ENCODE data around the gene AP3S1.
"Not testable (repeated sequence)": the region's sequence is repeated elsewhere in the genome, so short reads cannot be mapped to it uniquely, and the experiment has no call there.

AP3S1 gene

GRCh38 chr5:115873392-115873791 lies 31.7 kb downstream of the AP3S1 start:
- no peak for DNase-seq

DNA sequence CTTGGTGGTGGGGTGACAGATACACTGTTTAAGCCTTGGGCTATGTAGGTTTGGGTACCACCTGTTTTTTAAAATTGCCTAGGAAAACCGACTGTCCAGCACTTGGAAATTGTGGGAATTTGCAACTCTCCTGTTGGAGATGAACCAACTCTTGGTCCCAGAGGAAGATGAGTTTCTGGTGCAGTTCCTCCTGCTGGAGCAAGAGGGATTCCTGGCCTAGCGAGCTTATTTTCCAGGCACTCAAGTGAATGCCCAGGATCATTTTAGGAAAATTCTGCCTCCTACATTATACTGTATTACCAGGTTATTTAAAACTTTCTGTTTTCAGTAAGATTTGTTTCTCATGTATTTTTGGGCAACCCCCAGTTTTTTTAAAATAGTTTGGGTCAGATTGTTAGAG lies 33.7 kb downstream of the AP3S1 start:
- no peak for DNase-seq

DNA sequence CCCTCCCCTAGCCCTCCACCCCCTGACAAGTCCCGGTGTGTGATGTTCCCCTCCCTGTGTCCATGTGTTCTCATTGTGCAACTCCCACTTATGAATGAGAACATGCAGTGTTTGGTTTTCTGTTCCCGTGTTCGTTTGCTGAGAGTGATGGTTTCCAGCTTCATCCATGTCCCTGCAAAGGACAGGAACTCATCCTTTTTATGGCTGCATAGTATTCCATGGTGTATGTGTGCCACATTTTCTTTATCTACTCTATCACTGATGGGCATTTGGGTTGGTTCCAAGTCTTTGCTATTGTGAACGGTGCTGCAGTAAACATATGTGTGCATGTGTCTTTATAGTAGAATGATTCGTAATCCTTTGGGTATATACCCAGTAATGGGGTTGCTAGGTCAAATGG lies 35.6 kb downstream of the AP3S1 start:
- DNase-seq, result not testable (repeated sequence)

DNA sequence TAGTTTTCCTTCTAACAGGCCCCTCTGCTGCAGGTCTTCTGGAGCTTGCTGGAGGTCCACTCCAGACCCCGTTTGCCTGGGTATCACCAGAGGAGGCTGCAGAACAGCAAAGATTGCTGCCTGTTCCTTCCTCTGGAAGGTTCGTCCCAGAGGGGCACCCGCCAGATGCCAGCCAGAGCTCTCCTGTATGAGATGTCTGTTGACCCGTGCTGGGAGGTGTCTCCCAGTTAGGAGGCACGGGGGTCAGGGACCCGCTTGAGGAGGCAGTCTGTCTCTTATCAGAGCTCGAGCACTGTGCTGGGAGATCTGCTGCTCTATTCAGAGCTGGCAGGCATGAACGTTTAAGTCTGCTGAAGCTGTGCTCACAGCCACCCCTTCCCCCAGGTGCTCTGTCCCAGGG lies 40.7 kb downstream of the AP3S1 start:
- DNase-seq, result not testable (repeated sequence)

GRCh38 chr5:115884704-115885103 lies 43.0 kb downstream of the AP3S1 start:
- DNase-seq, result no peak

DNA sequence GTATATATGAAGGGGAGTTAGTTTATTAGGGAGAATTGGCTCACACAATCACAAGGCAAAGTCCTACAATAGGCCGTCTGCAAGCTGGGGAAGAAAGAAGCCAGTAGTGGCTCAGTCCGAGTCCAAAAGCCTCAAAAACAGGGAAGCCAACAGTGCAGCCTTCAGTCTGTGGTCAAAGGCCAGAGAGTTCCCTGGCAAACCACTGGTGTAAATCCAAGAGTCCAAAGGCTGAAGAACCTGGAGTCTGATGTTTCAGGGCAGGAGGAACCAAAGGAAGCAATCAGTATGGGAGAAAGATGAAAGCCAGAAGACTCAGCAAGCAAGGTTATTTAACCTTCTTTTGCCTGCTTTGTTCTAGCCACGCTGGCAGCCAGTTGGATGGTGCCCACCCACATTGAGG lies 43.5 kb downstream of the AP3S1 start:
- DNase-seq, result not testable (repeated sequence)

DNA sequence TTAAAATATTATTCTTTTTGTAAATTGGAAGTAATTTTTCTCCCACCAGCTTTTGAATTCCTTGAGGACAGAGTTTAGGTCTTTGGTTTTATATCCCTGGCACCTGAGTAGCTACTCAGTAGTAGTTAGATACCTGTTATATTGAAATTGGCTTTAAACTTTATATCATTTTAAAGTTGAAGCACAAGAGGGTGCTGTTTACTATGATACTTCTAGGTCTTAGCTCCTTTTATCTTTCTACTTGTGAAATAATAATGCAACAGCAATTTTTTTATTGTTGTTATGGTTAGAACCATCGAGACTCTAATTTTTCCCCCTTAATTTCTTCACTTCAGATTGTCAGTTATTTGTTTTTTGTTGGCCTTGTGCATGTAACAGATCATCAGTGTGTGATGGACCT lies 46.3 kb downstream of the AP3S1 start:
- DNase-seq, result no peak

- DNase-seq, result no peak
Observed at GRCh38 chr5:115892021-115892420, 50.3 kb downstream of the AP3S1 start.

GRCh38 chr5:115894342-115894741 lies 52.6 kb downstream of the AP3S1 start:
- DNase-seq, result no peak

GRCh38 chr5:115895821-115896220 lies 54.1 kb downstream of the AP3S1 start:
- no peak for DNase-seq

DNA sequence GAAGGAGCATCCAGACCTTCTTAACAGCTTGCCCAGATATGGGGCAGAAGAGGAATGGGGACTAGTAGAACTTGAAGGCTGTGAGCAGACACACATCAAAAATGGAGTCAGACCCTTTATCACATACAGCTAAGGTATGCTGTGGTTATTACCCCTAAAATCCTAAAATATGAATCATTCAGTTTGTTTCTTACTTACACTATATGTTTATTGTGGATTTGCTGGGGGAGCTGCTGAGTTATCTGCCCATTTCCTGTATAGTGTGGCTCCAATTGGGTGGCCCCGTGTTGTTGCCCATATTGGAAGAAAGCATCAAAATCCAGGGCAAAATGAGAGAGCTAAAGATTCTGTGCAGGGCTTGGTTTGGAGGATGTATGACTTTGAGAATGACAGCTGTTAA lies 56.9 kb downstream of the AP3S1 start:
- DNase-seq, result no peak

DNA sequence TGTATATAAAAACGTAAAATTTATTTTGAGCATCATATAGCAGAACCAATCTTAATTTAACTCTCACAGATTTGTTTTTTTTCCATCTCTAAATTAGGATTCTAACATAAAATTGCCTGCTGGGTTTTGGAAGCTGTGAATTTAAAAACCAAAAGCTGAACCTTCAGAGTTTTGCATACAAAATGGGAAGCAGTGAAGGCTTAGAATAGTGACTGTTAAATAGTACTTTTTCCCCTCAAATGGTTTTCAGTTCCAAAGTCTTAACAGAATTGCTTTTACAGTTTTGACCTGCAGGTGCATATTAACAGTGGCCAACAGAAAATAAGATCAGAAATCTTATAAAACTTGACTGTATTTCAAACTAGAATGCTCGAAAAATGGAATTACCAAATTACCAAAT lies 65.4 kb downstream of the AP3S1 start:
- no peak for DNase-seq

DNA sequence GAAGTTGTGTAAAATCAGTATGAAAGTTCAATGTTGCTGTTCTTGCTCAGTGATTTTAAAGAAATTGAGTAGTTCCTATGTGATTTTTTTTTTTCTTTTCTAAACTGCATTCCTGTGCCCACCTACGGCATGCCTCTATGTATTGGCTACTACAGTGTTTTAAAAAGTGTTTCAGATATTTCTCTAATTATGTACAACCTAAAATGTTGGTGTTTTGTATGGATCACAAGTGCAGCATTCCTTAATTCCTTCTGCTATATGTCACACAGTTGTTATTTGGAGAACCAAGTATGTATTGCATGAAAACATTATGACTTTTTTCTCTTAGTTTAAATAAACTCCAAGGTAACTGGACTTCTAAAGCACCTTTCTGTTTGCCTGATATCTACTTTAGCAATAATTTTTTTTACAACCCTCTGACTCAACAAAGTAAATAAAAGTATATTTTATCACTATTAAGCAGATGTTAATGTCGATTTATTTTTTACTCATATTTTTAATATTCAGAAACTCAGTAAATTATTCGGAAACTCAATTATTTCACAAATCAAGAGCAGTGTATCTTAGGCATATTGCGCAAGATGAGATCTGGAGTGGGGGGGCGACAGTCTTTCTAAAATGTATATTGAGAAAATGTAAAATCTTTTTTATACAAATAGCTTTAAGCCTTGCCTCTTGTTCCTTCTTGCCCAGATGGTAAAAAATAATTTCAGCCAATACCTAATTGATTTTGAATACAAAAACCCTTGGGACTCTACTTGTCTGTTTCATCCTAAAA lies 72.1 kb downstream of the AP3S1 start:
- DNase-seq, result not testable (repeated sequence)

GRCh38 chr5:115920171-115920725 lies 78.5 kb downstream of the AP3S1 start:
- DNase-seq, result no peak

DNA sequence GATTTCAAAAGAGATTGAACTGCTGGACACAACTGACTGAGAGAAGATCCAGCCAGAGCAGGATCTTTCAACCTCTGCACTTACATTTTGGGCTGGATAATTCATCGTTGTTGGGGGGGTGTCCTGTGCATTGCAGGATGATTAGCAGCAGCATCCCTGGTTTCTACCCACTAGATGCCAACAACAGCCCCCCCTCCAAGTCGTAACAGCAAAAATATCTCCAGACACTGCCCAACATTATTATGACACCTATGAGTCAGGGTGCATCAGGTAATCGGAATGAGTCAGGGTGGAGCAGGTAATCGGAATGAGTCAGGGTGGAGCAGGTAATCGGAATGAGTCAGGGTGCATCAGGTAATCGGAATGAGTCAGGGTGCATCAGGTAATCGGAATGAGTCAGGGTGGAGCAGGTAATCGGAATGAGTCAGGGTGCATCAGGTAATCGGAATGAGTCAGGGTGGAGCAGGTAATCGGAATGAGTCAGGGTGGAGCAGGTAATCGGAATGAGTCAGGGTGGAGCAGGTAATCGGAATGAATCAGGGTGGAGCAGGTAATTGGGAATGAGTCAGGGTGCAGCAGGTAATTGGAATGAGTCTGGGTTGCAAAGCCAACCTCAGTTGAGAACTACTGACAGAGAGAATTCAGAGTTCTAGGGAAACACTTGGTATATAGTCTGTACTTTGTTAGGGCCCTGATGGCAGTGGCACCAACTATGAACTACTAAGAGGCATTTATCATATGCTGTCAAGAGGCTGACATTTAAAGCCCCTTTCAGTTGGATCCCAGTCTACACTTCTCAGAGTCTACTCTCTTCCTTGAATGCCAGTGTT lies 87.1 kb downstream of the AP3S1 start:
- not testable (repeated sequence) for DNase-seq

DNA sequence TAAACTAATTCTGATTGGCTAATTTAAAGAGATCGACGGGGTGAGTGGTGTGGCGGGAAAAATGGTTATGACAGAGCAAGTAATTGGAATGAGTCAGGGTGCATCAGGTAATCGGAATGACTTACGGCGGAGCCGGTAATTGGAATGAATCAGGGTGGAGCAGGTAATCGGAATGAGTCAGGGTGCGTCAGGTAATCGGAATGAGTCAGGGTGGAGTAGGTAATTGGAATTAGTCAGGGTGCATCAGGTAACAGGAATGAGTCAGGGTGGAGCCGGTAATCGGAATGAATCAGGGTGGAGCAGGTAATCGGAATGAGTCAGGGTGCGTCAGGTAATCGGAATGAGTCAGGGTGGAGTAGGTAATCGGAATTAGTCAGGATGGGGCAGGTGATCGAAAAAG lies 88.4 kb downstream of the AP3S1 start:
- DNase-seq, result peak; percentile 73

DNA sequence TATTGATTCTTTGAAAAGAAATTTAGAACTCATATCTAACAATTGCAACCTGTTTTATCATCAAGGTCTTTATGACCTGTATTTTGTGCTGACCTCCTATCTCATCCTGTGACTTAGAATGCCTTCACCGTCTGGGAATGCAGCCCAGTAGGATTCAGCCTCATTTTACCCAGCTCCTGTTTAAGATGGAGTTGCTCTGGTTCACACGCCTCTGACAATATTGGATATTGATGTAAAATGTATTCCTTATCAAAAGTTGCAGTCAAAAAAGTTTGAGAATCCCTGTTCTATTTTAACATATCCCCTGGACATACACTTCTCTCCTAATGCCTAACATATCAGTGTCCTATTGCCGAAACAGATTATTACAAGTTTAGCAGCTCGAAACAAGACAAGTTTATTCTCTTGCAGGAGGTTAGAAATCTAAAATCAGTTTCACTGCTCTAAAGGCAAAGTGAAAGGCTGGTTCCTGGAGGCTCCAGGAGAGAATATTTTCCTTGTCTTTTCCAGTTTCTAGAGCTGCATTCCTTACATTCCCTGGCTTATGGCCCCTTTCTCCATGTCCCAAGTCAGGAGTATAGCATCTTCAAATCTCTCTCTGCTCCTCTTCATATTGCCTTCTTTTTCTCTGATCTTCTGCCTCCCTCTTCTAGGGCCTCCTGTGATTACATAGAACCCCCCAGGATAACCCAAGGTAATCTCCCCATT lies 89.0 kb downstream of the AP3S1 start:
- no peak for DNase-seq

- no peak for DNase-seq
Observed at GRCh38 chr5:115932991-115933390, 91.3 kb downstream of the AP3S1 start.

GRCh38 chr5:115934388-115934974 lies 92.7 kb downstream of the AP3S1 start:
- no peak for DNase-seq

GRCh38 chr5:115936031-115936430 lies 94.3 kb downstream of the AP3S1 start:
- no peak for DNase-seq

DNA sequence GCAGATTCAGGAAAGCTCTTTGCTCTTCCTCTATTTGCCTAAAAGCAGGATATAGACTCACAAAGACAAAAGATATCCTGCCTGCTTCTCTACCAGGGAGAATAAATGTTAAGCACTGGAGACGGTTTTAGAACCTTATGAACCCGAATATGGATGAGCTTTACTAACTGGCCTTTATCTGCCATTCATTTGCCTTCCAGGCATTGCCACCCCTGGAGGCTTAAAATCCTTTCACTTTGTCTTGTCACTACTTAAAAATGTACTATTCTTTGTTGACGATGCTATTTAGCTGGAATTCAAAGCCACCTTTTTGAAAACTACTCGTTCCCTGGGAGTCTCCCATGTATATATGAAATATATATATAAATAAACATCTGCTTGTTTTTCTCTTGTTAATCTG lies 97.3 kb downstream of the AP3S1 start:
- DNase-seq, result no peak

DNA sequence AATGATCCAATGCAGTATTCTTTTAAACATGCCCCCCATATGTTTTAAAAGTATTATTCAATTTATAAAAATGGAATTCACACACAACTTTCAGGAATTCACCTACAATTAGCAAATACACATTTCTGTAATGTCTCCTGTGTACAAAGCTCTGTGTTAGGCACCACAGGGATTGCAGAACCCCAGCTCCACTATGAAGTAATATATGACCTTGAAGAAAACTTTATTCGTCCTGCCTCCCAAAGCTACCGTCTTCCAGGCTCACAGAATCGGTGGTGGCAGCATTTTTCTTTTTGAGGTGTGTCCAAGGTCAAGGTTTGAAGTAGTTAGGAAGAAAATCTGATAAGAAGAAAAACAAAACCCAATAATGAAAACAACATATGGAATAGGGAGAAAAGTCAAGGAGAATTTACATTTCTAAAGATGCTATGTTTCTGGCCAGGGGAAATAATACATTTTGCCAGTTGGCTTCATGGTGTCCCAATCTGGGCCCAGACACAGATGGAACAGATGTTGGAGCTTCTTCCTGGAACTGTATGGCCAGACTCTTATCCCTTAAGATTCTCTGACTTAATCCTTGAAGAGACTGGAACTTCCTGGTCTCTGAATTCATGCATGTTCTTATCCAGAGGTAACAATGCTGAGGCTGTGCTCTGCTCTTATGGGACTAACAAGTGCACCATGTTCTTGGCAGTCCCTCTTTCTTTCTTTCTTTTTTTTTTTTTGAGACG lies 98.5 kb downstream of the AP3S1 start:
- DNase-seq, result no peak

All from islet precursor cell (in vitro differentiated cells).